ENCODE measurements around the gene CABLES1.

DNA sequence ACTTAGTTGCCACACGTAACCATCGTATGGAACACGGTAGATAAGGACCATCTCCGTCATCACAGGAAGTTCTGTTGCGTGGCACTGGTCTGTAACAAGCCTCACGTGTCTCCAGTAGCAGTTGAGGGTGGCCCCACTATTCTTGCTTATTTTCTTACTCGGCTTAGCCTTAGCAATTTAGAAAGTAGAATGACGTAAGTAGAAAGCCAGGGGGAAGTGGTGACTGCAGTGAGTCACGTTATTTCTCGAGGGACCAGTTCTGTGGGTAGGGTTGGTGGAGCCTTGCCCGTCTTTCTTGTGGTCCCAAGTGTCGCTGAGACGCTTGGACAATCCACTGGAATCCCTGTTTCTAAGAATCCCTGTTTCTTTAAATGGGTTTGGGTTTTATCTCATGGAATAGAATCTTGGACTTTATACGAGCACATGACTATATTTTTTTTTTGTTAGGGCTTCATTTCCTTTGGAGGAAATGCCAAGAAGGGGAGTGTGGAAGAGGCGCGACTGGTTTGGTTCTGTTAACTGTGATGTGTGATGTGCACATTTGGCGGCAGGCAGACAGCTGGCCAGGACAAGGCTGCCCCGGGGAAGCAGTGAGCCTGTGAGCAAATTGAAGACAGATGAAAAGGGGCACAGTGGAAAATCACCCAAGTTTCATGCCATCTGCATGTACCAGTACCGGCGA is 96.2 kb downstream of the CABLES1 start:
- TF ChIP-seq, protein P1, sequence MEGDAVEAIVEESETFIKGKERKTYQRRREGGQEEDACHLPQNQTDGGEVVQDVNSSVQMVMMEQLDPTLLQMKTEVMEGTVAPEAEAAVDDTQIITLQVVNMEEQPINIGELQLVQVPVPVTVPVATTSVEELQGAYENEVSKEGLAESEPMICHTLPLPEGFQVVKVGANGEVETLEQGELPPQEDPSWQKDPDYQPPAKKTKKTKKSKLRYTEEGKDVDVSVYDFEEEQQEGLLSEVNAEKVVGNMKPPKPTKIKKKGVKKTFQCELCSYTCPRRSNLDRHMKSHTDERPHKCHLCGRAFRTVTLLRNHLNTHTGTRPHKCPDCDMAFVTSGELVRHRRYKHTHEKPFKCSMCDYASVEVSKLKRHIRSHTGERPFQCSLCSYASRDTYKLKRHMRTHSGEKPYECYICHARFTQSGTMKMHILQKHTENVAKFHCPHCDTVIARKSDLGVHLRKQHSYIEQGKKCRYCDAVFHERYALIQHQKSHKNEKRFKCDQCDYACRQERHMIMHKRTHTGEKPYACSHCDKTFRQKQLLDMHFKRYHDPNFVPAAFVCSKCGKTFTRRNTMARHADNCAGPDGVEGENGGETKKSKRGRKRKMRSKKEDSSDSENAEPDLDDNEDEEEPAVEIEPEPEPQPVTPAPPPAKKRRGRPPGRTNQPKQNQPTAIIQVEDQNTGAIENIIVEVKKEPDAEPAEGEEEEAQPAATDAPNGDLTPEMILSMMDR (IDR thresholded peaks at IDR 0.05) = no peak
- TF ChIP-seq POLR2A (IDR thresholded peaks at IDR 0.05) = no peak
